Measurements from ENCODE around the gene MARCHF10. TPM values are rescaled to one million over a fixed set of nuclear protein-coding genes. Genes with fewer than 3 reads are reported as not detected.
"Not testable (repeated sequence)": the region's sequence is repeated elsewhere in the genome, so short reads cannot be mapped to it uniquely, and the experiment has no call there.

MARCHF10 gene
- total RNA-seq, 1 donor from 2014 or later: 5.1 TPM

DNA sequence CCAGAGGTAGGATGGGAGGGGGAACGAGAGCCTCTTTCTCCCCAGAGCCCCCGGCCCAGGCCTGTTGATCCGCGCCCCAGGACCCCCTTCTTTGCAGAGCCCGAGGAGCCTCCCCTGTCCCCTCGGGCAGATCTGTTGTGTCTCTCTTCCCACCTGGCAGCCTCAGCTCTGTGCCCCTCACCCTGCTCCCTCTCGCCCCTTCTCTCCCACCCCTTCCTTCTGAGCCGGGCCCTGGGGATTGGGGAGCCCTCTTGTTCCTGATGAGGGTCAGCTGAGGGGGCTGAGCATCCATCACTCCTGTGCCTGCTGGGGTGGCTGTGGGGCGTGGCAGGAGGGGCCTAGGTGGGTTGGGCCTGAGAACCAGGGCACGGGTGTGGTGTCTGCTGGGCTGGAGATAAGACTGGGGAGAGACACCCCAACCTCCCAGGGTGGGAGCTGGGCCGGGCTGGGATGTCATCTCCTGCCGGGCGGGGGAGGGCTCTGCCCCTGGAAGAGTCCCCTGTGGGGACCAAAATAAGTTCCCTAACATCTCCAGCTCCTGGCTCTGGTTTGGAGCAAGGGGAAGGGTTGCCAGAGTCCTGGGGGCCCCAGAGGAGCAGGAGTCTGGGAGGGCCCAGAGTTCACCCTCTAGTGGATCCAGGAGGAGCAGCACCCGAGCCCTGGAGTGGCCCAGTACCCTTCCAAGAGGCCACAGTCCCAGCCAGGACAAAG, 115.2 kb downstream of the MARCHF10 start:
- DNase-seq: peak; percentile 46
- no peaks in the 10 kb centered on the region for H3K27me3 ChIP-seq (ENCODE audit: low read depth)
- intact Hi-C loops (cut with DNase I): no loop called here
- TF ChIP-seq, protein P1, sequence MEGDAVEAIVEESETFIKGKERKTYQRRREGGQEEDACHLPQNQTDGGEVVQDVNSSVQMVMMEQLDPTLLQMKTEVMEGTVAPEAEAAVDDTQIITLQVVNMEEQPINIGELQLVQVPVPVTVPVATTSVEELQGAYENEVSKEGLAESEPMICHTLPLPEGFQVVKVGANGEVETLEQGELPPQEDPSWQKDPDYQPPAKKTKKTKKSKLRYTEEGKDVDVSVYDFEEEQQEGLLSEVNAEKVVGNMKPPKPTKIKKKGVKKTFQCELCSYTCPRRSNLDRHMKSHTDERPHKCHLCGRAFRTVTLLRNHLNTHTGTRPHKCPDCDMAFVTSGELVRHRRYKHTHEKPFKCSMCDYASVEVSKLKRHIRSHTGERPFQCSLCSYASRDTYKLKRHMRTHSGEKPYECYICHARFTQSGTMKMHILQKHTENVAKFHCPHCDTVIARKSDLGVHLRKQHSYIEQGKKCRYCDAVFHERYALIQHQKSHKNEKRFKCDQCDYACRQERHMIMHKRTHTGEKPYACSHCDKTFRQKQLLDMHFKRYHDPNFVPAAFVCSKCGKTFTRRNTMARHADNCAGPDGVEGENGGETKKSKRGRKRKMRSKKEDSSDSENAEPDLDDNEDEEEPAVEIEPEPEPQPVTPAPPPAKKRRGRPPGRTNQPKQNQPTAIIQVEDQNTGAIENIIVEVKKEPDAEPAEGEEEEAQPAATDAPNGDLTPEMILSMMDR (IDR thresholded peaks at IDR 0.05): peak; percentile 38
- no peak overlapping the region for H3K4me3 ChIP-seq
- peak; percentile 31 to 36 for ATAC-seq
- no peaks in the 10 kb centered on the region for H3K9me3 ChIP-seq
- no peak overlapping the region for H3K27ac ChIP-seq
- H3K4me1 ChIP-seq: peaks cover 6% of the 10 kb centered on the region
- peaks cover 30% of the 10 kb centered on the region for H3K36me3 ChIP-seq

DNA sequence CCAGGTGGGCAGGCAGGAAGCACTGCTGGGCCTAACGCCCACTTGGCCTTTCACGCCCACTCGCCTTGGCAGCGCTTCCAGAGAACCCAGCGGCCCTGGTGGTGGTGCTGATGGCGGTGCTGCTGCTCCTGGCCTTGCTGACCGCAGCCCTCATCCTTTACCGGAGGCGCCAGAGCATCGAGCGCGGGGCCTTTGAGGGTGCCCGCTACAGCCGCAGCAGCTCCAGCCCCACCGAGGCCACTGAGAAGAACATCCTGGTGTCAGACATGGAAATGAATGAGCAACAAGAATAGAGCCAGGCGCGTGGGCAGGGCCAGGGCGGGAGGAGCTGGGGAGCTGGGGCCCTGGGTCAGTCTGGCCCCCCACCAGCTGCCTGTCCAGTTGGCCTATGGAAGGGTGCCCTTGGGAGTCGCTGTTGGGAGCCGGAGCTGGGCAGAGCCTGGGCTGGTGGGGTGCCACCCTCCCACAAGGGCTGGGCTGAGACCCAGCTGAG, 115.9 kb downstream of the MARCHF10 start:
- no peak overlapping the region for H3K4me3 ChIP-seq
- DNase-seq: no peak
- H3K9me3 ChIP-seq: no peaks in the 10 kb centered on the region
- H3K36me3 ChIP-seq: peaks cover 30% of the 10 kb centered on the region
- H3K27me3 ChIP-seq (ENCODE audit: low read depth): no peaks in the 10 kb centered on the region
- ATAC-seq: no peak
- intact Hi-C loops (cut with DNase I): no loop called here
- H3K4me1 ChIP-seq: peaks cover 6% of the 10 kb centered on the region
- no peak overlapping the region for H3K27ac ChIP-seq
- TF ChIP-seq, protein P1 (IDR thresholded peaks at IDR 0.05): no peak

DNA sequence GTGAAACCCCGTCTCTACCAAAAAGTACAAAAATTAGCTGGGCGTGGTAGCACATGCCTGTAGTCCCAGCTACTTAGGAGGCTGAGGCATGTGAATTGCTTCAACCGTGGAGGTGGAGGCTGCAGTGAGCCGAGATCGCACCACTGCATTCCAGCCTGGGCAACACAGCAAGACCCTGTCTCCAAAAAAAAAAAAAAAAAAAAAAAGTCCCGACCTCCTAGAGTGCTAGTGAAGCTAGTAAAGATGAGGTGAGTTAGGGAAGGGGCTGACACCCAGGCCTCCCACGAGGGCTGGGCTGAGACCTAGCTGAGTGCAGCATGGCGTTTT, 116.6 kb downstream of the MARCHF10 start:
- H3K4me3 ChIP-seq; H3K27me3 ChIP-seq (ENCODE audit: low read depth); H3K9me3 ChIP-seq; H3K27ac ChIP-seq; DNase-seq; H3K4me1 ChIP-seq; intact Hi-C loops (cut with DNase I); ATAC-seq: not testable (repeated sequence)
- peaks cover 30% of the 10 kb centered on the region for H3K36me3 ChIP-seq

DNA sequence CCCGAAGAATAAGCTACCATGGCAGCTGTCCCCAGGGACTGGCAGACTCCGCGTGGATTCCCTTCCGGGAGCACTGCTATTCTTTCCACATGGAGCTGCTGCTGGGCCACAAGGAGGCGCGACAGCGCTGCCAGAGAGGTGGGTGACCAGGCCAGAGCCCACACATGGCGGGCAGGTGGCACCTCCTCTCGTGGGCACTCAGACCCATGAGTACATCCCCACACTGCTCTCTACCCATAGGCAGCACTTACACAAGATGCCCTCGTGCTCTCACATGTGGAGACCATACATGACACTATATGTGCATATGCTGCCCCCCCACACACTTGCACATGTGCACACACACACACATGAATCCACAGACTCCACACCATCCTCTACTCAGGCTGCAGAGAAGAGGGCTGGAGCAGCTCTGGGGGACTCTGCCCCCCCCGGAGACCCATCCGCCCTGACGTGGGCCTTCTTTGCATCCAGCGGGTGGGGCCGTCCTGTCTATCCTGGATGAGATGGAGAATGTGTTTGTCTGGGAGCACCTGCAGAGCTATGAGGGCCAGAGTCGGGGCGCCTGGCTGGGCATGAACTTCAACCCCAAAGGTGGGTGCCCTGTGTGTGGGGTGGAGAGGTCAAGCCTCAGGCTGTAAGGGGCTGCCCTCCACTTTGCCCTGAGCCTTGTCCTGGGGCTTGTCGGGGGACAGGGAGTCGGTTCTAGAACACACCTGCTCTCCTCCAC, 117.8 kb downstream of the MARCHF10 start:
- intact Hi-C loops (cut with DNase I): no loop called here
- Histone ChIP-seq H3K27ac (no peak overlapping the region), H3K27me3 (ENCODE audit: low read depth) (no peaks in the 10 kb centered on the region), H3K4me1 (peaks cover 6% of the 10 kb centered on the region), H3K9me3 (no peaks in the 10 kb centered on the region), H3K36me3 (peaks cover 30% of the 10 kb centered on the region), H3K4me3 (no peak overlapping the region)
- DNase-seq (no peak), ATAC-seq (no peak)
- TF ChIP-seq, protein P1 (IDR thresholded peaks at IDR 0.05): no peak

DNA sequence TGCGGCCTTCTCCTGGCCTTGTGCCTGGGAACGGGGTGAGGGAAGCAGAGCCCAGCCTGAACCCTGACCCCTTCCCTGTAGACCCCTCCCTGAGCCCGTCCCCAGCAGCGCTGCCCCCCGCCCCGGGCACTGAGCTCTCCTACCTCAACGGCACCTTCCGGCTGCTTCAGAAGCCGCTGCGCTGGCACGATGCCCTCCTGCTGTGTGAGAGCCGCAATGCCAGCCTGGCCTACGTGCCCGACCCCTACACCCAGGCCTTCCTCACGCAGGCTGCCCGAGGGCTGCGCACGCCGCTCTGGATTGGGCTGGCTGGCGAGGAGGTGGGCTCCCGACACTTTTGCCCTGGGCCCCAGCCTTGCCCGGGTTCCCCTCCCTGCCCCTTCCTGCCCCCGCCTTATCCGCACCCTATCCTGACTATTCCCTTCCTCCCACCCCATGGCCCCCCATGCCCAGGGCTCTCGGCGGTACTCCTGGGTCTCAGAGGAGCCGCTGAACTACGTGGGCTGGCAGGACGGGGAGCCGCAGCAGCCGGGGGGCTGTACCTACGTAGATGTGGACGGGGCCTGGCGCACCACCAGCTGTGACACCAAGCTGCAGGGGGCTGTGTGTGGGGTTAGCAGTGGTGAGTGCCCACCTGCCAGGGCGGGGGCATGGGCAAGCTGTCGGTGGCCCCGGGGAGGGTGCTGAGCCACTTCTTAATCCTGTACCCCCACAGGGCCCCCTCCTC, 118.5 kb downstream of the MARCHF10 start:
- ATAC-seq: no peak
- Histone ChIP-seq H3K27ac (no peak overlapping the region), H3K27me3 (ENCODE audit: low read depth) (no peaks in the 10 kb centered on the region), H3K36me3 (peaks cover 34% of the 10 kb centered on the region), H3K4me3 (no peak overlapping the region), H3K4me1 (no peaks in the 10 kb centered on the region), H3K9me3 (no peaks in the 10 kb centered on the region)
- peak; percentile 36 for DNase-seq
- intact Hi-C loops (cut with DNase I): no loop called here
- TF ChIP-seq, protein P1 (IDR thresholded peaks at IDR 0.05): no peak
